Gastroesophageal sphincter (tissue), 3 donors: Measurements from ENCODE around the gene CX3CL1.

Source experiments
- EP300 ChIP-seq: sonication (generic); formaldehyde crosslinking; IDR thresholded peaks from one replicate; pipeline ENCODE4 v1.6.1; 2017; ENCODE audit warnings: antibody characterized with exemption, mild to moderate bottlenecking
- POLR2A ChIP-seq, 2 donors: fragments of 450-650 bp; IDR thresholded peaks; one replicate each; pipeline ENCODE4 v1.6.1; 2017; ENCODE audit warnings: antibody characterized with exemption in 2 of 2, mild to moderate bottlenecking in 2 of 2, moderate library complexity in 1 of 2
- POLR2AphosphoS5 ChIP-seq: sonication (generic); formaldehyde crosslinking; IDR thresholded peaks from one replicate; pipeline ENCODE4 v1.6.1; 2017; ENCODE audit warnings: antibody characterized with exemption
- TF ChIP-seq, protein P1 (sequence below), 4 experiments: fragments of 200-600 bp in 2 of 4; fragments of 450-650 bp in 2 of 4; sonication (generic) in 1 of 4; IDR thresholded peaks; one replicate each; pipeline ENCODE4 v1.5.1; 2017 to 2019; ENCODE audit warnings: antibody characterized with exemption in 4 of 4, mild to moderate bottlenecking in 2 of 4, moderate library complexity in 2 of 4

DNA sequence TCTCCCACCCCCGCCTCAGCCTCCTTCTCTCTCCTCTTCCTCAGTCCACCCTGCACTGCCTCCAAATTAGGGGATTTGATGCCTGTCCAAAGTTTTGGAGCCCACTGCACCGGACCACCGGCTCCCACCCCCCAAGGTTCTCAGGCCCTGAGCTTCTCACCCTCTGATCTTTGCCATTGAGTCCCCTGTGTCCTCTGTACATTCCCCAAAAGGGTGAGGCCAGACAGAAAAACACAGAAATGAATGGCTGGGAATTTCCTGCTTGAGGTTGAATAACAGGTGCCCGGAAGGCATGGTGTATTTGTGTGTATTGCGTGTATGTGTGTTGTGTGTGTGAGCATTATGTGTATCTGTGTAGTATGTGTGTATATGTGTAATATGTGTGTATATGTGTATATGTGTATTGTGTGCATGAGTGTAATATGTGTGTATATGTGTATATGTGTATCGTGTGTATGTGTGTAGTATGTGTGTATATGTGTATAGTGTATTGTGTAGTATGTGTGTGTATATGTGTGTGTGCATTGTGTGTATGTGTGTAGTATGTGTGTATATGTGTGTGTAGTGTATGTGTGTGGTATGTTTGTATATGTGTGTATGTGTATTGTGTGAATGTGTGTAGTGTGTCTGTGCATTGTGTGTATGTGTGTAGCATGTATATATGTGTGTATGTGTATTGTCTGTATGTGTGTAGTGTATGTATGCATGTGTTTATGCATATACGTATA lies 16.2 kb downstream of the CX3CL1 start:
- TF ChIP-seq, protein P1, sequence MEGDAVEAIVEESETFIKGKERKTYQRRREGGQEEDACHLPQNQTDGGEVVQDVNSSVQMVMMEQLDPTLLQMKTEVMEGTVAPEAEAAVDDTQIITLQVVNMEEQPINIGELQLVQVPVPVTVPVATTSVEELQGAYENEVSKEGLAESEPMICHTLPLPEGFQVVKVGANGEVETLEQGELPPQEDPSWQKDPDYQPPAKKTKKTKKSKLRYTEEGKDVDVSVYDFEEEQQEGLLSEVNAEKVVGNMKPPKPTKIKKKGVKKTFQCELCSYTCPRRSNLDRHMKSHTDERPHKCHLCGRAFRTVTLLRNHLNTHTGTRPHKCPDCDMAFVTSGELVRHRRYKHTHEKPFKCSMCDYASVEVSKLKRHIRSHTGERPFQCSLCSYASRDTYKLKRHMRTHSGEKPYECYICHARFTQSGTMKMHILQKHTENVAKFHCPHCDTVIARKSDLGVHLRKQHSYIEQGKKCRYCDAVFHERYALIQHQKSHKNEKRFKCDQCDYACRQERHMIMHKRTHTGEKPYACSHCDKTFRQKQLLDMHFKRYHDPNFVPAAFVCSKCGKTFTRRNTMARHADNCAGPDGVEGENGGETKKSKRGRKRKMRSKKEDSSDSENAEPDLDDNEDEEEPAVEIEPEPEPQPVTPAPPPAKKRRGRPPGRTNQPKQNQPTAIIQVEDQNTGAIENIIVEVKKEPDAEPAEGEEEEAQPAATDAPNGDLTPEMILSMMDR (IDR thresholded peaks at IDR 0.05): no peak
- TF ChIP-seq EP300 (no peak), POLR2A (IDR thresholded peaks at IDR 0.05) (no peak), POLR2AphosphoS5 (no peak)
